ENCODE results near the gene FNDC5.
A peak's percentile ranks its signal among the peaks of the same experiment; 100 is the strongest.

Gene FNDC5

GRCh38 chr1:32865639-32866405 is 4.9 kb downstream of the FNDC5 start:
- DNase-seq (ENCODE audit: low spot score in 2 of 2) = no peak
- Mint-ChIP-seq H3K36me3 (peaks cover 13% of the 10 kb centered on the region), H3K9me3 (no peaks in the 10 kb centered on the region), H3K27ac (no peak overlapping the region), H3K4me3 (no peak overlapping the region), H3K4me1 (peaks cover 13% of the 10 kb centered on the region)
- ATAC-seq = no peak

DNA sequence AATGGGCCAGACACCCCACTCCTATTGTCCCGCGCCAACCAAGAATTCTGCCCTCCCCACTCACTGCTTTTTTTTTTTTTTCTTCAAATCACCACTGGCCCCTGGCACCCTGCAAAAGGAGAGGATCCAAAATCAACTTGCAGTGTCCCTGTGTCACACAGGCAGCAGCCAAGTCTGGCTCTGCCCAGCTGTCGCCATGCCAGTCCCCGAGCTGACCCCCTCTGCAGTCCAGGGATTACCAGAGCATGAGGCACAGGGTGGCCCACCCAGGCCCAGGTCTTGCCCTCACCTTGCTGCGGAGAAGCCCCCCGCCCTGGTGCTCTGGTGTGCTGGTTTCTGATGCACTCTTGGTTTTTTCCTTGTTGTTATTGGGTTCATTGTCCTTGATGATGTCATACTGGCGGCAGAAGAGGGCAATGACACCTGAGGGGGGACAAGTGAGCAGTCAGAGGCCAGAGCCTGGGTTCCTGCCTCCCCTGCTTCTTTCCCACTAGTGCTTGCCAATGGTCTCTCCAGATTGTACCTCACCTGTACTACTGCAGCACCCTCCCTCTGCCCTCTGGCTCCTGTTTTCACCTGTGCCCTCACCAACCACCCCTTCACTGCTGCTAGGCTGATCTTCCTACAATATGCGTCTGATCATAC is 6.2 kb downstream of the FNDC5 start:
- H3K9me3 Mint-ChIP-seq = no peaks in the 10 kb centered on the region
- H3K4me1 Mint-ChIP-seq = peaks cover 4% of the 10 kb centered on the region
- peaks cover 20% of the 10 kb centered on the region for H3K36me3 Mint-ChIP-seq
- peak overlapping the region; percentile 81 for H3K27ac Mint-ChIP-seq
- H3K4me3 Mint-ChIP-seq = no peak overlapping the region
- ATAC-seq = no peak
- DNase-seq (ENCODE audit: low spot score in 2 of 2) = no peak

DNA sequence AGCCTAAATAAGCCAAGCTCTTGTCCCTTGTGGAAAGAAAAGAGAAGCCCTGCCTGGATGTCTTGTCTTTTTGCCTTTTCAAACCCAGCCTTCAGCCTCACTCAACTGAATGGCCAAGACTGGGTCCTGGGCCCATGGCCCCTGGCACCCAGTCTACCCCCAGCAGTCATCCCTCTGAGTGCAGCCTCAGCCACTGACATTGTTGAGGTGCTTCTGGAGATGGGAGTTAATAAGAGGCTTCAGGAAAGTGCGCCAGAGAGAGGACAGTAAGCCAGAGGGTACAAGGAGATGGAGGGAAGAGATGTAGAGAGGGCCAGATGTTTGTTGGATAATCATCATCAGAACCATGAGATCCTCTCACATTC is 6.8 kb downstream of the FNDC5 start:
- Mint-ChIP-seq H3K4me3 (no peak overlapping the region), H3K36me3 (peaks cover 20% of the 10 kb centered on the region), H3K9me3 (no peaks in the 10 kb centered on the region), H3K27ac (peak overlapping the region; percentile 81), H3K4me1 (no peaks in the 10 kb centered on the region)
- DNase-seq (ENCODE audit: low spot score in 2 of 2) = no peak
- no peak for ATAC-seq

DNA sequence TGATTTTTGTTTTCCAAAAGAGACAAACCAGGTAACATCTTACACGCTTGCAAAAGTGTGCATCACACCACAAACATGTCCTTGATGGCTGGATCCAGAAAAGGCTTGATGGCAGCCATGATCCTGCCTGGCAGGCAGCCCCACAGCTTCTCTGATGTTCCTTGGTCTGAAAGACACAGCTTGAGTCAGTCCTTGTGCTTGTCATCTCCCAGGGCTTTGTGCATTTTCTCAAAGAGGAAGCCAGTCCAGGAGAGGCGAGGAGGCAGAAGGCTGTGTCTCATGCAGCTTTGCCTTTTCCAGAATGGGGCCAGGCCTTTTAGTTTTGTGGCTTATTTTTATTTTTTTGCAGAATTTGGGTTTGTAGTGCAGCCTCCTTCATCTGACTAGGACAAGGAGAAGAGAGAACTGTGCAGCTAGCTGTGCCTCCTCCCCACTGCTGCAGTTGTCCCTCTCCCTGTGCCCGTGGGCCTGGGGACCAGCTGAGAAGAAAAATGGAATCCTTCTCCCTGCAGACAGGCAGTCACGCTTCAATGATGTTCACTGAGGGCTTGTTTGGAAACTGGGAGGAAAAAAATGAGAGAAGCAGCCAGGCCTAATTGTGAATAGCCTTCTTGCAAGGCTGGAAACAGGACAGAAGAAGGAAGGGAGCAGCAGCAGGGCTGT is 7.4 kb downstream of the FNDC5 start:
- Mint-ChIP-seq H3K27ac (peak overlapping the region; percentile 81), H3K36me3 (peaks cover 20% of the 10 kb centered on the region), H3K4me3 (no peak overlapping the region), H3K9me3 (no peaks in the 10 kb centered on the region), H3K4me1 (no peaks in the 10 kb centered on the region)
- DNase-seq (ENCODE audit: low spot score in 2 of 2) = no peak
- ATAC-seq = no peak

- H3K4me3 Mint-ChIP-seq = no peak overlapping the region
- H3K4me1 Mint-ChIP-seq = no peaks in the 10 kb centered on the region
- ATAC-seq (no peak), DNase-seq (ENCODE audit: low spot score in 2 of 2) (no peak)
- peaks cover 31% of the 10 kb centered on the region for H3K36me3 Mint-ChIP-seq
- H3K27ac Mint-ChIP-seq = no peak overlapping the region
- H3K9me3 Mint-ChIP-seq = no peaks in the 10 kb centered on the region
These were observed 8.6 kb downstream of the FNDC5 start for GRCh38 chr1:32861904-32862695.

DNA sequence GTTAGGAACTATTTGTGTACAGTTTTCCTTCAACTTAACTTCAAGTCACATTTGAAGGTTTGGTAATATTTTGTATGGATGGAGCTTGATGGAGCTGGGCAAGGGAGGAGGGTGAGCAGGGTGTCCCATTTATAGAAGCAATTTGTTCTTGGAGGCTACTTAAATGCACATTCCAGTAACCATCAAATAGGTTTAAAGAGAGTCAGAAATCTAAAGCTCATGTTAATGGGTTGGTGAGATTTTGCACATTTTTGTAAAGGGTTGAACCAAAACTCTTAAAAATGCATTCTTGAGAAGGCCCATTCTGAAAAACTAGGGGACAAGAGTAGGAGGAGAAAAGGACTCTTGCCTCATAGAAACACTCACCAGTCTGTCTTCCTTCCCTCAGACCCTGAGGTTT is 10.1 kb downstream of the FNDC5 start:
- no peaks in the 10 kb centered on the region for H3K4me1 Mint-ChIP-seq
- no peak for DNase-seq (ENCODE audit: low spot score in 2 of 2)
- ATAC-seq = no peak
- H3K4me3 Mint-ChIP-seq = no peak overlapping the region
- H3K9me3 Mint-ChIP-seq = no peaks in the 10 kb centered on the region
- H3K27ac Mint-ChIP-seq = no peak overlapping the region
- peaks cover 47% of the 10 kb centered on the region for H3K36me3 Mint-ChIP-seq

GRCh38 chr1:32859915-32860314 is 10.8 kb downstream of the FNDC5 start:
- H3K36me3 Mint-ChIP-seq = peaks cover 53% of the 10 kb centered on the region
- no peak overlapping the region for H3K4me3 Mint-ChIP-seq
- H3K4me1 Mint-ChIP-seq = no peaks in the 10 kb centered on the region
- H3K9me3 Mint-ChIP-seq = no peaks in the 10 kb centered on the region
- DNase-seq (ENCODE audit: low spot score in 2 of 2) = no peak
- H3K27ac Mint-ChIP-seq = no peak overlapping the region
- no peak for ATAC-seq

GRCh38 chr1:32858791-32859190 is 11.9 kb downstream of the FNDC5 start:
- H3K27ac Mint-ChIP-seq = no peak overlapping the region
- no peak for ATAC-seq
- H3K9me3 Mint-ChIP-seq = no peaks in the 10 kb centered on the region
- H3K4me1 Mint-ChIP-seq = no peaks in the 10 kb centered on the region
- DNase-seq (ENCODE audit: low spot score in 2 of 2) = no peak
- H3K36me3 Mint-ChIP-seq = peaks cover 64% of the 10 kb centered on the region
- H3K4me3 Mint-ChIP-seq = no peak overlapping the region

GRCh38 chr1:32858136-32858535 is 12.6 kb downstream of the FNDC5 start:
- Mint-ChIP-seq H3K4me1 (no peaks in the 10 kb centered on the region), H3K9me3 (no peaks in the 10 kb centered on the region), H3K4me3 (no peak overlapping the region), H3K36me3 (peaks cover 71% of the 10 kb centered on the region), H3K27ac (no peak overlapping the region)
- DNase-seq (ENCODE audit: low spot score in 2 of 2) = no peak
- no peak for ATAC-seq

GRCh38 chr1:32855861-32856617 is 14.7 kb downstream of the FNDC5 start:
- peaks cover 65% of the 10 kb centered on the region for H3K36me3 Mint-ChIP-seq
- no peaks in the 10 kb centered on the region for H3K4me1 Mint-ChIP-seq
- DNase-seq (ENCODE audit: low spot score in 2 of 2) (no peak), ATAC-seq (no peak)
- no peak overlapping the region for H3K27ac Mint-ChIP-seq
- H3K4me3 Mint-ChIP-seq = no peak overlapping the region
- no peaks in the 10 kb centered on the region for H3K9me3 Mint-ChIP-seq

- Mint-ChIP-seq H3K9me3 (no peaks in the 10 kb centered on the region), H3K4me1 (peaks cover 8% of the 10 kb centered on the region), H3K4me3 (no peak overlapping the region), H3K27ac (no peak overlapping the region), H3K36me3 (peaks cover 39% of the 10 kb centered on the region)
- ATAC-seq = no peak
- no peak for DNase-seq (ENCODE audit: low spot score in 2 of 2)
These were observed 22.2 kb downstream of the FNDC5 start for GRCh38 chr1:32848354-32849063.

GRCh38 chr1:32831878-32832277 is 38.8 kb downstream of the FNDC5 start:
- H3K4me1 Mint-ChIP-seq = peaks cover 21% of the 10 kb centered on the region
- no peak for ATAC-seq

DNA sequence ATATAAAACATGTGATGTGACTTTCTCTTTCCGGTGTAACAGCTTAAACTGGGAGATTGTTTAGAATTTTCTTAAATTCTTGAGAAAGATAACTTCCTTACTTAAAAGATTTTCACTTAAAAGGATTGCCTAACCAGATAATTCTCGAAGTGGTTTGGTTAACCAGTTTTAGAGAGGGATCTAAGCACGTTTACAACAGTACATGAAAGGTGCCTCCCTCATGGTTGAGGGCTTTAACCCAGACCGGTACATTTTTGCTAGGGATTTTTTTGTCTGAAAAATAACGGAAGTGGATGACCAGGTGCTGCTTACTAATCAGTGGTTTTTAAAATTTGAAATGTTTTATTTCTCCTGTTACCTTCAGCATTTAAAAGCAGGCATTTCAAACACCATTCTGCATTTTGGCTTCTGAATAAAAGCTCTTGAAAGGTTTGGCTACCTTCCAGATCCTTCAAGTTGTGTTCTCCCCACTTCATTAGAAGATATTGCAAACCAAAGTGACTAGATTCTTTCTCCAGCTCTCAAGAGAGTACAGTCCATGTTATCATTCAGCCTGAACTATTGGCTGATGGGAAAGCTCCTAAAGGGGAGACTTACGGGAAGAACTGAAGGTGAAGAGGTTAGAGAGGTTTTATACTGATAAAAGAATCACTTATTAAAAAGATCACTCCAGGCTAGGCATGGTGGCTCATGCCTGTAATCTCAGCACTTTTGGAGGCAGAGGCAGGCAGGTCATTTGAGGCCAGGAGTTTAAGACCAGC is 40.4 kb downstream of the FNDC5 start:
- DNase-seq (ENCODE audit: low spot score in 2 of 2) (no peak), ATAC-seq (no peak)
- Mint-ChIP-seq H3K27ac (peak overlapping the region; percentile 69), H3K4me1 (peaks cover 21% of the 10 kb centered on the region), H3K4me3 (no peak overlapping the region), H3K9me3 (no peaks in the 10 kb centered on the region), H3K36me3 (peaks cover 99% of the 10 kb centered on the region)

More at GRCh38 chr1:32831878-32832277, 38.8 kb downstream of the FNDC5 start:
- Mint-ChIP-seq H3K4me3 (no peak overlapping the region), H3K36me3 (peaks cover 98% of the 10 kb centered on the region), H3K27ac (peak overlapping the region; percentile 69), H3K9me3 (no peaks in the 10 kb centered on the region)
- no peak for DNase-seq (ENCODE audit: low spot score in 2 of 2)

- peaks cover 86% of the 10 kb centered on the region for H3K36me3 Mint-ChIP-seq
These were observed 42.4 kb downstream of the FNDC5 start for GRCh38 chr1:32828341-32828740.

More at GRCh38 chr1:32828341-32828740, 42.4 kb downstream of the FNDC5 start:
- H3K9me3 Mint-ChIP-seq = no peaks in the 10 kb centered on the region
- no peak overlapping the region for H3K4me3 Mint-ChIP-seq
- H3K4me1 Mint-ChIP-seq = peaks cover 21% of the 10 kb centered on the region
- ATAC-seq (no peak), DNase-seq (ENCODE audit: low spot score in 2 of 2) (no peak)
- no peak overlapping the region for H3K27ac Mint-ChIP-seq

All from stimulated activated effector memory CD8-positive, alpha-beta T cell treated with anti-CD3 and anti-CD28 coated beads, Interleukin-12 subunit alpha, Interleukin-12 subunit beta, amount 100 ng/mL, for 72 hours (primary cell).